GM06990 (cell line): ENCODE results near the gene GDAP2.

ENCODE experiments used
- DNase-seq: peaks from one replicate; pipeline ENCODE4 v3.0.0-alpha.2; 2011; ENCODE audit not compliant: insufficient read length; ENCODE audit errors: extremely low read depth
- H3K27me3 ChIP-seq: replicated peaks from 2 replicates; pipeline ENCODE4 v1.6.0; 2011; ENCODE audit warnings: low read length; ENCODE audit not compliant: control insufficient read depth, insufficient read depth
- H3K36me3 ChIP-seq: 2 replicates; pipeline ENCODE4 v1.5.1; 2011; ENCODE audit warnings: low read length; ENCODE audit not compliant: control insufficient read depth, insufficient read depth
- H3K4me3 ChIP-seq: replicated peaks from 2 replicates; pipeline ENCODE4 v1.5.1; 2011; ENCODE audit warnings: low read depth, mild to moderate bottlenecking, control low read depth, low read length
- CTCF ChIP-seq: IDR thresholded peaks from 2 replicates; pipeline ENCODE4 v1.5.1; 2011; ENCODE audit warnings: low read length, control low read depth, mild to moderate bottlenecking, inconsistent platforms; ENCODE audit not compliant: insufficient read depth, poor library complexity, severe bottlenecking

GDAP2 gene

GRCh38 chr1:117929343-117930172 lies at the start of gene GDAP2, which contains the start of gene WDR3:
GDAP2 (minus strand) TSS chr1:117929621; CDS start chr1:117920357, 9,264 bp downstream.
WDR3 (plus strand) TSS chr1:117929739; CDS start chr1:117933320, 3,581 bp downstream.
- peak; percentile 93 for DNase-seq
- no peaks in the 10 kb centered on the region for H3K27me3 ChIP-seq

GRCh38 chr1:117976381-117976780 lies 47.0 kb upstream of the GDAP2 start:
- Histone ChIP-seq H3K27me3 (no peaks in the 10 kb centered on the region; the same call in 1 of the 2 replicates), H3K36me3 (no peaks in the 10 kb centered on the region), H3K4me3 (no peak overlapping the region)
- DNase-seq = no peak
- no peak for TF ChIP-seq CTCF

More at GRCh38 chr1:117929343-117930172, at the start of gene GDAP2, which contains the start of gene WDR3:
- Histone ChIP-seq H3K36me3 (no peaks in the 10 kb centered on the region), H3K4me3 (peak within 1 kb of the TSS; percentile 99)
- TF ChIP-seq CTCF = no peak

GRCh38 chr1:117971777-117972176 lies 42.4 kb upstream of the GDAP2 start:
- DNase-seq = no peak
- Histone ChIP-seq H3K27me3 (no peaks in the 10 kb centered on the region; the same call in 1 of the 2 replicates), H3K4me3 (no peak overlapping the region), H3K36me3 (no peaks in the 10 kb centered on the region)
- TF ChIP-seq CTCF = no peak

GRCh38 chr1:117970252-117970651 lies 40.8 kb upstream of the GDAP2 start:
- DNase-seq = no peak
- TF ChIP-seq CTCF = no peak

GRCh38 chr1:117967881-117968280 lies 38.5 kb upstream of the GDAP2 start:
- Histone ChIP-seq H3K4me3 (no peak overlapping the region), H3K27me3 (no peaks in the 10 kb centered on the region), H3K36me3 (peaks cover under 1% of the 10 kb centered on the region; the same call in 1 of the 2 replicates)
- no peak for TF ChIP-seq CTCF
- DNase-seq = no peak

More at GRCh38 chr1:117970252-117970651, 40.8 kb upstream of the GDAP2 start:
- Histone ChIP-seq H3K4me3 (no peak overlapping the region), H3K36me3 (no peaks in the 10 kb centered on the region), H3K27me3 (no peaks in the 10 kb centered on the region)
